H9 (cell line): ENCODE measurements around the gene RBM33. TPM values are rescaled to one million over a fixed set of nuclear protein-coding genes. Genes with fewer than 3 reads are reported as not detected.

Experiments
- DNase-seq: peaks from one replicate; pipeline ENCODE4 v3.0.0-alpha.2; 2017
- H2AFZ ChIP-seq: one replicate; pipeline ENCODE4 v1.6.1; 2013; ENCODE audit warnings: mild to moderate bottlenecking, low read length, control low read depth, moderate library complexity
- H2AK5ac ChIP-seq: 2 replicates; pipeline ENCODE4 v1.6.1; 2013; ENCODE audit warnings: low read length, control low read depth, mixed read lengths; ENCODE audit not compliant: insufficient read length
- H2BK120ac ChIP-seq: one replicate; pipeline ENCODE4 v1.6.1; 2013; ENCODE audit warnings: low read depth, mild to moderate bottlenecking, low read length, control low read depth, inconsistent platforms; ENCODE audit not compliant: poor library complexity, severe bottlenecking
- H2BK12ac ChIP-seq: 2 replicates; pipeline ENCODE4 v1.6.1; 2013; ENCODE audit warnings: low read length, control low read depth, mixed read lengths, low read depth; ENCODE audit not compliant: insufficient read length
- H2BK15ac ChIP-seq: 2 replicates; pipeline ENCODE4 v1.6.1; 2013; ENCODE audit warnings: low read depth, low read length, control low read depth
- H2BK20ac ChIP-seq: one replicate; pipeline ENCODE4 v1.6.1; 2013; ENCODE audit warnings: low read depth, mild to moderate bottlenecking, low read length, control low read depth, inconsistent platforms; ENCODE audit not compliant: poor library complexity, severe bottlenecking
- H2BK5ac ChIP-seq: 2 replicates; pipeline ENCODE4 v1.6.1; 2013; ENCODE audit warnings: low read length, control low read depth, mixed read lengths; ENCODE audit not compliant: insufficient read length
- H3K14ac ChIP-seq: 2 replicates; pipeline ENCODE4 v1.6.1; 2013; ENCODE audit warnings: low read length, control low read depth; ENCODE audit not compliant: insufficient read depth
- H3K18ac ChIP-seq: 2 replicates; pipeline ENCODE4 v1.6.1; 2013; ENCODE audit warnings: low read depth, mild to moderate bottlenecking, mixed read lengths, low read length, control low read depth; ENCODE audit not compliant: insufficient read length
- H3K23ac ChIP-seq: 2 replicates; pipeline ENCODE4 v1.6.1; 2013; ENCODE audit warnings: low read length, control low read depth, mixed read lengths, low read depth; ENCODE audit not compliant: insufficient read length
- H3K23me2 ChIP-seq: 2 replicates; pipeline ENCODE4 v1.6.1; 2013; ENCODE audit warnings: low read depth, mild to moderate bottlenecking, mixed read lengths, low read length, control low read depth; ENCODE audit not compliant: insufficient read length, poor library complexity, severe bottlenecking
- H3K27ac ChIP-seq: 2 replicates; pipeline ENCODE4 v1.5.1; 2013; ENCODE audit warnings: low read length, control low read depth, mixed read lengths, low read depth; ENCODE audit not compliant: insufficient read length
- H3K27me3 ChIP-seq: 2 replicates; pipeline ENCODE4 v1.6.1; 2013; ENCODE audit warnings: low read length, control low read depth, inconsistent platforms; ENCODE audit not compliant: insufficient read depth
- H3K4ac ChIP-seq: 2 replicates; pipeline ENCODE4 v1.6.1; 2013; ENCODE audit warnings: low read depth, mild to moderate bottlenecking, control low read depth, inconsistent platforms, low read length, moderate library complexity
- H3K4me1 ChIP-seq: 2 replicates; pipeline ENCODE4 v1.6.1; 2013; ENCODE audit warnings: low read length, control low read depth, inconsistent platforms; ENCODE audit not compliant: insufficient read depth
- H3K4me2 ChIP-seq: 2 replicates; pipeline ENCODE4 v1.6.1; 2013; ENCODE audit warnings: low read length, control low read depth, mixed read lengths; ENCODE audit not compliant: insufficient read length, insufficient read depth
- H3K56ac ChIP-seq: 2 replicates; pipeline ENCODE4 v1.6.1; 2013; ENCODE audit warnings: low read depth, mild to moderate bottlenecking, mixed read lengths, low read length, control low read depth; ENCODE audit not compliant: insufficient read length
- H3K79me1 ChIP-seq: 2 replicates; pipeline ENCODE4 v1.6.1; 2013; ENCODE audit warnings: low read depth, mild to moderate bottlenecking, moderate library complexity, low read length, control low read depth, inconsistent platforms; ENCODE audit not compliant: insufficient read depth, poor library complexity, severe bottlenecking
- H3K79me2 ChIP-seq: 2 replicates; pipeline ENCODE4 v1.6.1; 2013; ENCODE audit warnings: low read length, control low read depth, inconsistent platforms; ENCODE audit not compliant: insufficient read depth
- H3K9ac ChIP-seq: 2 replicates; pipeline ENCODE4 v1.6.1; 2013; ENCODE audit warnings: low read length, control low read depth, mixed read lengths; ENCODE audit not compliant: insufficient read length; ENCODE audit errors: extremely low read depth
- H3K9me3 ChIP-seq: one replicate; pipeline ENCODE4 v1.6.1; 2013; ENCODE audit warnings: low read depth, low read length, inconsistent platforms; ENCODE audit not compliant: control insufficient read depth
- H3T11ph ChIP-seq: one replicate; pipeline ENCODE4 v1.6.1; 2013; ENCODE audit warnings: mild to moderate bottlenecking, low read length, control low read depth, inconsistent platforms
- H4K20me1 ChIP-seq: one replicate; pipeline ENCODE4 v1.6.1; 2013; ENCODE audit not compliant: control insufficient read depth, insufficient read length, insufficient read depth
- H4K5ac ChIP-seq: 2 replicates; pipeline ENCODE4 v1.6.1; 2013; ENCODE audit warnings: low read depth, mild to moderate bottlenecking, mixed read lengths, low read length, control low read depth; ENCODE audit not compliant: insufficient read length
- H4K8ac ChIP-seq: replicated peaks from 2 replicates; pipeline ENCODE4 v1.6.1; 2013; ENCODE audit warnings: low read length, control low read depth, mixed read lengths, low read depth; ENCODE audit not compliant: insufficient read length
- H4K91ac ChIP-seq: 2 replicates; pipeline ENCODE4 v1.6.1; 2013; ENCODE audit warnings: low read depth, mild to moderate bottlenecking, moderate library complexity, mixed read lengths, low read length, control low read depth; ENCODE audit not compliant: insufficient read length
- H3K27ac Mint-ChIP-seq, 3 experiments: 2 replicates in 2 of 3; 3 replicates in 1 of 3; pipeline ENCODE4 v1.8.0; 2020 to 2021; ENCODE audit warnings: mixed read lengths in 3 of 3, mild to moderate bottlenecking in 1 of 3, moderate library complexity in 1 of 3
- H3K27me3 Mint-ChIP-seq: 2 replicates; pipeline ENCODE4 v1.8.0; 2021; ENCODE audit warnings: low read depth, mild to moderate bottlenecking, moderate library complexity, mixed read lengths
- H3K36me3 Mint-ChIP-seq, 3 experiments: 2 replicates in 2 of 3; 3 replicates in 1 of 3; pipeline ENCODE4 v1.8.0; 2020 to 2021; ENCODE audit warnings: low read depth in 3 of 3, mixed read lengths in 3 of 3; ENCODE audit not compliant: insufficient read depth in 1 of 3
- H3K4me1 Mint-ChIP-seq, 2 experiments: 2 replicates each; pipeline ENCODE4 v1.8.0; 2020; ENCODE audit warnings: mixed read lengths in 2 of 2
- H3K4me3 Mint-ChIP-seq, 2 experiments: 2 replicates in 1 of 2; 3 replicates in 1 of 2; pipeline ENCODE4 v1.8.0; 2020 to 2021; ENCODE audit warnings: mild to moderate bottlenecking in 2 of 2, mixed read lengths in 2 of 2, moderate library complexity in 1 of 2
- H3K9me3 Mint-ChIP-seq, 2 experiments: 2 replicates in 1 of 2; 3 replicates in 1 of 2; pipeline ENCODE4 v1.8.0; 2020; ENCODE audit warnings: mild to moderate bottlenecking in 2 of 2, mixed read lengths in 2 of 2, moderate library complexity in 1 of 2
- CTCF ChIP-seq: fragments of 200-600 bp; sonication (generic); conservative IDR thresholded peaks from 3 replicates; pipeline ENCODE4 v1.8.0; 2021; ENCODE audit warnings: antibody characterized with exemption, mild to moderate bottlenecking
- WGBS: extraction: QIAGEN DNeasy Blood & Tissue Kit; methylation state at CpG from one replicate; pipeline ENCODE4 v1.1.7; 2013; ENCODE audit warnings: missing lambda C conversion rate, low lambda C conversion rate, mixed read lengths; ENCODE audit not compliant: insufficient read length; ENCODE audit errors: extremely low coverage; 5-methylcytosine and 5-hydroxymethylcytosine counted together
- total RNA-seq: library from RNA; stranded (reverse); gene quantifications from 2 replicates; pipeline ENCODE4 v1.2.1, GENCODE V29; 2021

The RBM33 gene
- total RNA-seq, 1 experiment from 2014 or later = 71.3 TPM

GRCh38 chr7:155625557-155625956 lies 18.9 kb upstream of the RBM33 start:
- no peaks in the 10 kb centered on the region; the same call in 1 of the 2 replicates for H3K27me3 Mint-ChIP-seq
- Histone ChIP-seq H3K14ac (no peak overlapping the region), H4K8ac (no peak overlapping the region), H2BK12ac (no peak overlapping the region), H4K5ac (no peak overlapping the region), H2AFZ (no peak overlapping the region), H3K18ac (no peak overlapping the region), H2BK120ac (no peak overlapping the region), H4K91ac (no peak overlapping the region), H3K9ac (no peak overlapping the region), H3K79me1 (no peaks in the 10 kb centered on the region), H3K27me3 (no peaks in the 10 kb centered on the region), H3K4me1 (no peaks in the 10 kb centered on the region), H2BK20ac (no peak overlapping the region), H3K23me2 (no peaks in the 10 kb centered on the region), H2BK15ac (no peak overlapping the region), H3K9me3 (no peaks in the 10 kb centered on the region), H3K79me2 (no peaks in the 10 kb centered on the region), H3K56ac (no peak overlapping the region), H4K20me1 (no peaks in the 10 kb centered on the region), H3K23ac (no peak overlapping the region), H2BK5ac (no peak overlapping the region), H3K4ac (no peak overlapping the region), H2AK5ac (no peak overlapping the region), H3K4me2 (no peak overlapping the region), H3K27ac (no peak overlapping the region), H3T11ph (no peak overlapping the region)
- no peak overlapping the region for H3K4me3 Mint-ChIP-seq
- peaks cover 15 to 25% of the 10 kb centered on the region in 2 experiments for H3K9me3 Mint-ChIP-seq
- TF ChIP-seq CTCF = no peak
- no CpG with 5 or more reads among the region's 4 CpGs for WGBS
- H3K4me1 Mint-ChIP-seq = peaks cover 4% of the 10 kb centered on the region in 2 experiments
- H3K36me3 Mint-ChIP-seq = peaks cover 0 to 6% (median 1%) of the 10 kb centered on the region in 3 experiments; a peak in 3 of 7 replicates
- H3K27ac Mint-ChIP-seq = no peak overlapping the region
- DNase-seq = no peak
